Daoy (cell line): ENCODE results near the gene DDX51. TPM values are rescaled to one million over a fixed set of nuclear protein-coding genes. Genes with fewer than 3 reads are reported as not detected.
"Not testable (repeated sequence)": the region's sequence is repeated elsewhere in the genome, so short reads cannot be mapped to it uniquely, and the experiment has no call there.

Experiments used
- DNase-seq: peaks from one replicate; pipeline ENCODE4 v3.0.0-alpha.2; 2015; ENCODE audit warnings: low read depth
- total RNA-seq: library from RNA; depleted of rRNA; stranded (reverse); fragments of >200 nt; shearing (Covaris generic); gene quantifications from 2 replicates; pipeline ENCODE4 v1.2.3, GENCODE V29; 2014

The DDX51 gene
- total RNA-seq, 1 experiment from 2014 or later: 5.2 TPM

GRCh38 chr12:132117558-132117875 lies 26.6 kb downstream of the DDX51 start:
- DNase-seq: no peak

GRCh38 chr12:132116709-132117557 lies 27.2 kb downstream of the DDX51 start:
- no peak for DNase-seq

GRCh38 chr12:132115500-132115899 lies 28.6 kb downstream of the DDX51 start:
- DNase-seq: no peak

GRCh38 chr12:132114667-132115066 lies 29.5 kb downstream of the DDX51 start:
- no peak for DNase-seq

GRCh38 chr12:132111654-132112304 lies 32.3 kb downstream of the DDX51 start:
- no peak for DNase-seq

GRCh38 chr12:132110677-132111076 lies 33.4 kb downstream of the DDX51 start:
- no peak for DNase-seq

- DNase-seq: no peak
Observed at GRCh38 chr12:132109741-132110140, 34.4 kb downstream of the DDX51 start.

- DNase-seq: no peak
Observed at GRCh38 chr12:132108211-132108832, 35.8 kb downstream of the DDX51 start.

GRCh38 chr12:132106921-132107320 lies 37.2 kb downstream of the DDX51 start:
- DNase-seq: no peak

GRCh38 chr12:132105467-132105866 lies 38.7 kb downstream of the DDX51 start:
- no peak for DNase-seq

GRCh38 chr12:132103542-132104308 lies 40.4 kb downstream of the DDX51 start:
- DNase-seq: no peak

- not testable (repeated sequence) for DNase-seq
Observed at GRCh38 chr12:132103072-132103471, 41.0 kb downstream of the DDX51 start.

GRCh38 chr12:132102297-132102696 lies 41.8 kb downstream of the DDX51 start:
- no peak for DNase-seq

GRCh38 chr12:132100306-132101065 lies 43.6 kb downstream of the DDX51 start:
- DNase-seq: no peak

GRCh38 chr12:132099739-132100138 lies 44.4 kb downstream of the DDX51 start:
- DNase-seq: no peak

- DNase-seq: no peak
Observed at GRCh38 chr12:132095520-132096409, 48.4 kb downstream of the DDX51 start.

GRCh38 chr12:132094269-132094891 lies 49.7 kb downstream of the DDX51 start:
- no peak for DNase-seq

GRCh38 chr12:132089407-132089910 lies 54.7 kb downstream of the DDX51 start:
- DNase-seq: no peak
